K562 (cell line): Measurements from ENCODE around the gene KMT2E. TPM values are rescaled to one million over a fixed set of nuclear protein-coding genes. Genes with fewer than 3 reads are reported as not detected.

Experiments
- CBX8 ChIP-seq: fragments of 200-600 bp; sonication (generic); IDR thresholded peaks from 2 replicates; pipeline ENCODE4 v1.6.1; 2012; ENCODE audit warnings: borderline replicate concordance, mixed run types, low read depth, mild to moderate bottlenecking, moderate library complexity, mixed read lengths, low read length, control low read depth, inconsistent platforms; ENCODE audit not compliant: poor library complexity, severe bottlenecking; ENCODE audit errors: extremely low read depth
- ESRRB ChIP-seq: fragments of 250-450 bp; sonication (Bioruptor Pico); IDR thresholded peaks from 2 replicates; pipeline ENCODE4 v1.5.0; 2020; ENCODE audit warnings: mild to moderate bottlenecking, moderate library complexity, borderline replicate concordance
- FOXM1 ChIP-seq, 2 experiments: fragments of 450-650 bp in 1 of 2; sonication (generic) in 1 of 2; formaldehyde crosslinking in 1 of 2; IDR thresholded peaks; 2 replicates each; pipeline versions ENCODE4 v1.6.1 to v1.9.0; 2017 to 2022; ENCODE audit warnings: low read depth in 2 of 2, mild to moderate bottlenecking in 2 of 2, missing genetic modification reagents in 1 of 2, moderate library complexity in 1 of 2
- GABPB2 ChIP-seq: fragments of 250-450 bp; sonication (Bioruptor Pico); conservative IDR thresholded peaks from 2 replicates; pipeline ENCODE4 v1.5.1; 2021; ENCODE audit warnings: mild to moderate bottlenecking
- KLF1 ChIP-seq: fragments of 450-650 bp; IDR thresholded peaks from 2 replicates; pipeline ENCODE4 v1.6.1; 2016; ENCODE audit warnings: missing genetic modification characterization, missing compliant biosample characterization
- MXI1 ChIP-seq: IDR thresholded peaks from 2 replicates; pipeline ENCODE4 v1.6.1; 2011; ENCODE audit warnings: low read depth, mild to moderate bottlenecking, improper control_type of control experiment, low read length
- MYC ChIP-seq, 2 experiments: fragments of 250-450 bp in 1 of 2; sonication (Bioruptor Pico) in 1 of 2; IDR thresholded peaks; 2 replicates each; pipeline versions ENCODE4 v1.5.1 to v1.6.1; 2012 to 2021; ENCODE audit warnings: low read depth in 2 of 2, borderline replicate concordance in 1 of 2, improper control_type of control experiment in 1 of 2, low read length in 1 of 2, mild to moderate bottlenecking in 1 of 2, moderate library complexity in 1 of 2
- NCOA4 ChIP-seq: fragments of 450-650 bp; IDR thresholded peaks from 2 replicates; pipeline ENCODE4 v1.6.1; 2018; ENCODE audit warnings: mild to moderate bottlenecking; ENCODE audit not compliant: partially characterized antibody
- RCOR1 ChIP-seq, 2 experiments: IDR thresholded peaks; 2 replicates each; pipeline ENCODE4 v1.6.1; 2012; ENCODE audit warnings: low read depth in 2 of 2, low read length in 2 of 2, borderline replicate concordance in 1 of 2, improper control_type of control experiment in 1 of 2
- STAT5B ChIP-seq: fragments of 250-450 bp; sonication (Bioruptor Pico); IDR thresholded peaks from 2 replicates; pipeline ENCODE4 v1.8.0; 2021; ENCODE audit warnings: mild to moderate bottlenecking, inconsistent platforms
- XRCC4 ChIP-seq: IDR thresholded peaks from one replicate; pipeline ENCODE4 v1.6.1; 2011; ENCODE audit not compliant: insufficient read depth, insufficient read length; ENCODE audit errors: extremely low read depth
- ZNF785 ChIP-seq: fragments of 250-450 bp; sonication (Bioruptor Pico); IDR thresholded peaks from 2 replicates; pipeline ENCODE4 v1.4.0; 2020; ENCODE audit warnings: mild to moderate bottlenecking
- ZNF830 ChIP-seq: fragments of 250-450 bp; sonication (Bioruptor Pico); IDR thresholded peaks from 2 replicates; pipeline ENCODE4 v1.5.0; 2021; ENCODE audit warnings: mild to moderate bottlenecking
- polyA plus RNA-seq, 8 experiments: library from polyadenylated mRNA; depleted of rRNA in 4 of 8; stranded (reverse) in 5 of 8; unstranded in 3 of 8; fragments of >200 nt; fragmentation: Nextera tagmentation in 2 of 8; fragmentation: Illumina TruSeq in 1 of 8; extraction: Ambion mirVana in 2 of 8; extraction: Trizol in 1 of 8; gene quantifications; 2 replicates each; pipeline versions ENCODE4 v1.2.1 to v1.2.3, GENCODE V29; 2011 to 2014; ENCODE audit warnings: inconsistent platforms in 1 of 8, missing spikeins in 1 of 8
- total RNA-seq, 7 experiments: library from RNA; depleted of rRNA in 6 of 7; stranded (reverse); fragments of >200 nt in 6 of 7; fragmentation: Illumina TruSeq in 2 of 7; extraction: Trizol in 2 of 7; gene quantifications; 2 replicates each; pipeline versions ENCODE4 v1.2.1 to v1.2.3, GENCODE V29; 2011 to 2021; ENCODE audit warnings: low replicate concordance in 1 of 7
- TF ChIP-seq, protein P1 (sequence below): fragments of 450-650 bp; IDR thresholded peaks from 2 replicates; pipeline ENCODE4 v1.7.1; 2018; ENCODE audit warnings: mild to moderate bottlenecking, low read depth; ENCODE audit not compliant: partially characterized antibody
- TF ChIP-seq, protein P2 (sequence below): sonication (generic); formaldehyde crosslinking; IDR thresholded peaks from 2 replicates; pipeline ENCODE4 v1.8.1; 2023; ENCODE audit warnings: mild to moderate bottlenecking, missing genetic modification reagents
- TF ChIP-seq, protein P3 (sequence below): fragments of 150-350 bp; IDR thresholded peaks from 2 replicates; pipeline ENCODE4 v1.6.1; 2014; ENCODE audit warnings: low read depth, mild to moderate bottlenecking, low read length, borderline replicate concordance
- TF ChIP-seq, protein P4 (sequence below): fragments of 450-650 bp; formaldehyde crosslinking; conservative IDR thresholded peaks from 2 replicates; pipeline ENCODE4 v1.4.0; 2022; ENCODE audit warnings: mild to moderate bottlenecking, missing genetic modification characterization

KMT2E gene
- total and polyA plus RNA-seq, 9 of the 15 experiments (the other 6 are each of a cell fraction or from before 2014, with no cell fraction given) = 8.9 to 55.3 (median 38.1) TPM

DNA sequence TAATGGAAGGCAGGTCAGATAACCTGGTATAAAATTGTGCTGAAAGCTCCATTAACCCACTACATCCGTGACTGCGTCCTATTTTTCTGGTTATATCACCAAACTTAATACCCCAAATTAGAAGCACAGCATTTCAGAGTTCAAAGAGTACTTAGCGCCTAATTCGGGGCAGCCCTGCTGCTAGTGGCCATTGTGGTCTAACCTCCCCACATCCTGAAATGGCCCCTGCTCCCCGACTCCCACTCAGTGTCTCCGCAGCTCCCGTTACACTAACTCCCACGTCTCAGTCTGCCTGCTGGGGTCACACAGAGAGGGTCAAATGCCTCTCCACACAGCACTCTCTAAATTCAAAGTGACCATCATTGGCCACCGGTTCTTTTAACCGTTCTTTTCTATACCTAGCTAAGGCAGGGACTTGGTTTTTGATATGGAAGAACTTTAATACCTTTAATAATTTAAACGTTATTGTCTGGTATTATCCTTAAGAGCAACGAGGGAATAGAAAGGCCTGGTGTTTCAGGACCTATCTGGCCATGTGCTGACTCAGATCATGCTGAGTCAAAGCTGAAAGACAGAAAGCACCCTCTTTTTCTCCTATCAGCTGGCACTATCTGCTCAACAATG lies 117.1 kb downstream of the KMT2E start (continued):
- TF ChIP-seq, protein P1, sequence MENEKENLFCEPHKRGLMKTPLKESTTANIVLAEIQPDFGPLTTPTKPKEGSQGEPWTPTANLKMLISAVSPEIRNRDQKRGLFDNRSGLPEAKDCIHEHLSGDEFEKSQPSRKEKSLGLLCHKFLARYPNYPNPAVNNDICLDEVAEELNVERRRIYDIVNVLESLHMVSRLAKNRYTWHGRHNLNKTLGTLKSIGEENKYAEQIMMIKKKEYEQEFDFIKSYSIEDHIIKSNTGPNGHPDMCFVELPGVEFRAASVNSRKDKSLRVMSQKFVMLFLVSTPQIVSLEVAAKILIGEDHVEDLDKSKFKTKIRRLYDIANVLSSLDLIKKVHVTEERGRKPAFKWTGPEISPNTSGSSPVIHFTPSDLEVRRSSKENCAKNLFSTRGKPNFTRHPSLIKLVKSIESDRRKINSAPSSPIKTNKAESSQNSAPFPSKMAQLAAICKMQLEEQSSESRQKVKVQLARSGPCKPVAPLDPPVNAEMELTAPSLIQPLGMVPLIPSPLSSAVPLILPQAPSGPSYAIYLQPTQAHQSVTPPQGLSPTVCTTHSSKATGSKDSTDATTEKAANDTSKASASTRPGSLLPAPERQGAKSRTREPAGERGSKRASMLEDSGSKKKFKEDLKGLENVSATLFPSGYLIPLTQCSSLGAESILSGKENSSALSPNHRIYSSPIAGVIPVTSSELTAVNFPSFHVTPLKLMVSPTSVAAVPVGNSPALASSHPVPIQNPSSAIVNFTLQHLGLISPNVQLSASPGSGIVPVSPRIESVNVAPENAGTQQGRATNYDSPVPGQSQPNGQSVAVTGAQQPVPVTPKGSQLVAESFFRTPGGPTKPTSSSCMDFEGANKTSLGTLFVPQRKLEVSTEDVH = no peak
- TF ChIP-seq ESRRB = no peak
- TF ChIP-seq STAT5B (CRISPR knock-in tag) = no peak
- TF ChIP-seq ZNF830 (CRISPR knock-in tag) = no peak
- TF ChIP-seq, protein P2, sequence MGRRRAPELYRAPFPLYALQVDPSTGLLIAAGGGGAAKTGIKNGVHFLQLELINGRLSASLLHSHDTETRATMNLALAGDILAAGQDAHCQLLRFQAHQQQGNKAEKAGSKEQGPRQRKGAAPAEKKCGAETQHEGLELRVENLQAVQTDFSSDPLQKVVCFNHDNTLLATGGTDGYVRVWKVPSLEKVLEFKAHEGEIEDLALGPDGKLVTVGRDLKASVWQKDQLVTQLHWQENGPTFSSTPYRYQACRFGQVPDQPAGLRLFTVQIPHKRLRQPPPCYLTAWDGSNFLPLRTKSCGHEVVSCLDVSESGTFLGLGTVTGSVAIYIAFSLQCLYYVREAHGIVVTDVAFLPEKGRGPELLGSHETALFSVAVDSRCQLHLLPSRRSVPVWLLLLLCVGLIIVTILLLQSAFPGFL (CRISPR knock-in tag) = no peak
- TF ChIP-seq RCOR1 (IDR thresholded peaks at IDR 0.05; ENCODE audit: borderline replicate concordance in 1 of 2, low read depth in 2 of 2, low read length in 2 of 2) = 0 out of 4 replicates have a peak, but pooled peaks of 1 of the 2 experiments have one; percentile 38
- TF ChIP-seq, protein P3, sequence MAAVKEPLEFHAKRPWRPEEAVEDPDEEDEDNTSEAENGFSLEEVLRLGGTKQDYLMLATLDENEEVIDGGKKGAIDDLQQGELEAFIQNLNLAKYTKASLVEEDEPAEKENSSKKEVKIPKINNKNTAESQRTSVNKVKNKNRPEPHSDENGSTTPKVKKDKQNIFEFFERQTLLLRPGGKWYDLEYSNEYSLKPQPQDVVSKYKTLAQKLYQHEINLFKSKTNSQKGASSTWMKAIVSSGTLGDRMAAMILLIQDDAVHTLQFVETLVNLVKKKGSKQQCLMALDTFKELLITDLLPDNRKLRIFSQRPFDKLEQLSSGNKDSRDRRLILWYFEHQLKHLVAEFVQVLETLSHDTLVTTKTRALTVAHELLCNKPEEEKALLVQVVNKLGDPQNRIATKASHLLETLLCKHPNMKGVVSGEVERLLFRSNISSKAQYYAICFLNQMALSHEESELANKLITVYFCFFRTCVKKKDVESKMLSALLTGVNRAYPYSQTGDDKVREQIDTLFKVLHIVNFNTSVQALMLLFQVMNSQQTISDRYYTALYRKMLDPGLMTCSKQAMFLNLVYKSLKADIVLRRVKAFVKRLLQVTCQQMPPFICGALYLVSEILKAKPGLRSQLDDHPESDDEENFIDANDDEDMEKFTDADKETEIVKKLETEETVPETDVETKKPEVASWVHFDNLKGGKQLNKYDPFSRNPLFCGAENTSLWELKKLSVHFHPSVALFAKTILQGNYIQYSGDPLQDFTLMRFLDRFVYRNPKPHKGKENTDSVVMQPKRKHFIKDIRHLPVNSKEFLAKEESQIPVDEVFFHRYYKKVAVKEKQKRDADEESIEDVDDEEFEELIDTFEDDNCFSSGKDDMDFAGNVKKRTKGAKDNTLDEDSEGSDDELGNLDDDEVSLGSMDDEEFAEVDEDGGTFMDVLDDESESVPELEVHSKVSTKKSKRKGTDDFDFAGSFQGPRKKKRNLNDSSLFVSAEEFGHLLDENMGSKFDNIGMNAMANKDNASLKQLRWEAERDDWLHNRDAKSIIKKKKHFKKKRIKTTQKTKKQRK = no peak
- no peak for TF ChIP-seq MXI1
- TF ChIP-seq GABPB2 (CRISPR knock-in tag) = no peak
- TF ChIP-seq FOXM1 (IDR thresholded peaks at IDR 0.05; ENCODE audit: low read depth) = no peak
- TF ChIP-seq FOXM1 (CRISPR knock-in tag; IDR thresholded peaks at IDR 0.05; ENCODE audit: low read depth) = no peak
- TF ChIP-seq KLF1 (tag) = no peak
- TF ChIP-seq, protein P4, sequence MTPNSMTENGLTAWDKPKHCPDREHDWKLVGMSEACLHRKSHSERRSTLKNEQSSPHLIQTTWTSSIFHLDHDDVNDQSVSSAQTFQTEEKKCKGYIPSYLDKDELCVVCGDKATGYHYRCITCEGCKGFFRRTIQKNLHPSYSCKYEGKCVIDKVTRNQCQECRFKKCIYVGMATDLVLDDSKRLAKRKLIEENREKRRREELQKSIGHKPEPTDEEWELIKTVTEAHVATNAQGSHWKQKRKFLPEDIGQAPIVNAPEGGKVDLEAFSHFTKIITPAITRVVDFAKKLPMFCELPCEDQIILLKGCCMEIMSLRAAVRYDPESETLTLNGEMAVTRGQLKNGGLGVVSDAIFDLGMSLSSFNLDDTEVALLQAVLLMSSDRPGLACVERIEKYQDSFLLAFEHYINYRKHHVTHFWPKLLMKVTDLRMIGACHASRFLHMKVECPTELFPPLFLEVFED = no peak
- TF ChIP-seq NCOA4 = no peak
- TF ChIP-seq XRCC4 = no peak
- no peak for TF ChIP-seq ZNF785 (CRISPR knock-in tag)
- no peak for TF ChIP-seq CBX8
- peak; percentile 86 for TF ChIP-seq MYC (IDR thresholded peaks at IDR 0.05; ENCODE audit: low read depth, low read length)
- TF ChIP-seq MYC (CRISPR knock-in tag; IDR thresholded peaks at IDR 0.05; ENCODE audit: borderline replicate concordance, low read depth) = 0 out of 2 replicates have a peak, but pooled peaks have one; percentile 57
